CD14-positive monocyte (primary cell): ENCODE data around the gene EPHA4. TPM values are rescaled to one million over a fixed set of nuclear protein-coding genes. Genes with fewer than 3 reads are reported as not detected.

Experiments used
- DNase-seq, 3 donors: peaks; one replicate each; pipeline ENCODE4 v3.0.0-alpha.2; 2011 to 2022
- H2AFZ ChIP-seq: 2 replicates; pipeline ENCODE4 v1.6.0; 2012; ENCODE audit warnings: mild to moderate bottlenecking, low read depth, low read length, inconsistent platforms; ENCODE audit not compliant: insufficient read depth, poor library complexity, severe bottlenecking
- H3K27ac ChIP-seq, 2 donors: 1 replicate in 1 of 2; 2 replicates in 1 of 2; pipeline ENCODE4 v1.5.1; 2012 to 2013; ENCODE audit warnings: low read length in 2 of 2, control low read depth in 1 of 2, inconsistent platforms in 1 of 2, low read depth in 1 of 2, mild to moderate bottlenecking in 1 of 2
- H3K27me3 ChIP-seq, 2 donors: one replicate each; pipeline versions ENCODE4 v1.6.0 to v1.6.1; 2011 to 2013; ENCODE audit warnings: low read length in 2 of 2; ENCODE audit not compliant: control insufficient read depth in 2 of 2, insufficient read depth in 2 of 2
- H3K36me3 ChIP-seq, 2 donors: replicated peaks in 1 of 2; 1 replicate in 1 of 2; 2 replicates in 1 of 2; pipeline versions ENCODE4 v1.5.1 to v1.6.1; 2012 to 2013; ENCODE audit warnings: low read length in 2 of 2, control low read depth in 1 of 2, inconsistent platforms in 1 of 2, mild to moderate bottlenecking in 1 of 2; ENCODE audit not compliant: insufficient read depth in 2 of 2, control insufficient read depth in 1 of 2
- H3K4me1 ChIP-seq, 2 donors: 1 replicate in 1 of 2; 2 replicates in 1 of 2; pipeline versions ENCODE4 v1.5.1 to v1.6.1; 2012 to 2013; ENCODE audit warnings: low read length in 2 of 2, control low read depth in 1 of 2, inconsistent platforms in 1 of 2, mild to moderate bottlenecking in 1 of 2, moderate library complexity in 1 of 2; ENCODE audit not compliant: insufficient read depth in 2 of 2, control insufficient read depth in 1 of 2
- H3K4me2 ChIP-seq: replicated peaks from 2 replicates; pipeline ENCODE3; 2012; ENCODE audit warnings: low read length, moderate library complexity, mild to moderate bottlenecking; ENCODE audit not compliant: poor library complexity, severe bottlenecking; ENCODE audit errors: extremely low read depth
- H3K4me3 ChIP-seq, 3 experiments: fragments of 200-600 bp in 1 of 3; sonication (generic) in 1 of 3; replicated peaks in 1 of 3; 1 replicate in 2 of 3; 2 replicates in 1 of 3; pipeline ENCODE4 v1.5.1; 2011 to 2013; ENCODE audit warnings: low read length in 3 of 3, mild to moderate bottlenecking in 3 of 3, control low read depth in 2 of 3, low read depth in 2 of 3, inconsistent platforms in 1 of 3, moderate library complexity in 1 of 3
- H3K79me2 ChIP-seq: 2 replicates; pipeline ENCODE4 v1.6.0; 2012; ENCODE audit warnings: mild to moderate bottlenecking, control low read depth, inconsistent platforms, low read length, moderate library complexity; ENCODE audit not compliant: insufficient read depth
- H3K9ac ChIP-seq: 2 replicates; pipeline ENCODE4 v1.6.0; 2017; ENCODE audit warnings: low read length, mild to moderate bottlenecking; ENCODE audit not compliant: insufficient read depth, poor library complexity, severe bottlenecking
- H3K9me3 ChIP-seq, 2 donors: replicated peaks in 1 of 2; 1 replicate in 1 of 2; 2 replicates in 1 of 2; pipeline versions ENCODE4 v1.5.1 to v1.6.1; 2012 to 2013; ENCODE audit warnings: low read length in 2 of 2, control low read depth in 1 of 2; ENCODE audit not compliant: control insufficient read depth in 1 of 2, insufficient read depth in 1 of 2
- H4K20me1 ChIP-seq: 2 replicates; pipeline ENCODE4 v1.6.0; 2012; ENCODE audit warnings: mild to moderate bottlenecking, low read length, control low read depth, moderate library complexity; ENCODE audit not compliant: insufficient read depth
- H3K27ac Mint-ChIP-seq, 7 donors: one replicate each; pipeline ENCODE4 v1.8.0; 2020; ENCODE audit warnings: mild to moderate bottlenecking in 7 of 7, mixed read lengths in 7 of 7, moderate library complexity in 6 of 7, inconsistent platforms in 2 of 7
- H3K27me3 Mint-ChIP-seq, 3 donors: one replicate each; pipeline ENCODE4 v1.8.0; 2021 to 2022; ENCODE audit warnings: low read depth in 3 of 3, mild to moderate bottlenecking in 3 of 3, mixed read lengths in 3 of 3, moderate library complexity in 3 of 3, inconsistent platforms in 1 of 3
- H3K36me3 Mint-ChIP-seq, 2 donors: one replicate each; pipeline ENCODE4 v1.8.0; 2020; ENCODE audit warnings: mixed read lengths in 2 of 2, inconsistent platforms in 1 of 2, mild to moderate bottlenecking in 1 of 2
- H3K4me1 Mint-ChIP-seq: one replicate; pipeline ENCODE4 v1.8.0; 2020; ENCODE audit warnings: mild to moderate bottlenecking, mixed read lengths
- H3K4me3 Mint-ChIP-seq, 2 donors: one replicate each; pipeline ENCODE4 v1.8.0; 2020; ENCODE audit warnings: mild to moderate bottlenecking in 2 of 2, mixed read lengths in 2 of 2, moderate library complexity in 1 of 2
- H3K9me3 Mint-ChIP-seq, 7 donors: one replicate each; pipeline ENCODE4 v1.8.0; 2020 to 2022; ENCODE audit warnings: mixed read lengths in 7 of 7, mild to moderate bottlenecking in 6 of 7, moderate library complexity in 6 of 7, inconsistent platforms in 2 of 7
- WGBS: methylation state at CpG from one replicate; pipeline ENCODE4 v1.1.5; 2013; ENCODE audit warnings: missing lambda C conversion rate; ENCODE audit not compliant: insufficient coverage; 5-methylcytosine and 5-hydroxymethylcytosine counted together
- intact Hi-C, 2 donors: fragments of 100-400 bp; cut with micrococcal nuclease; formaldehyde crosslinking; loops; one replicate each; pipeline versions ENCODE4 v1.15.0 to v1.15.1; 2023
- polyA plus RNA-seq, 3 donors: library from polyadenylated mRNA; depleted of rRNA in 1 of 3; unstranded in 2 of 3; stranded (reverse) in 1 of 3; fragments of 300-500 nt in 2 of 3; fragments of >200 nt in 1 of 3; fragmentation: Illumina TruSeq in 2 of 3; gene quantifications; 1 replicate in 2 of 3; 2 replicates in 1 of 3; pipeline ENCODE4 v1.2.3, GENCODE V29; 2012 to 2021
- TF ChIP-seq, protein P1 (sequence below): fragments of 200-600 bp; IDR thresholded peaks from one replicate; pipeline ENCODE4 v1.8.0; 2022; ENCODE audit warnings: antibody characterized with exemption, mild to moderate bottlenecking

EPHA4 gene
- polyA plus RNA-seq, 3 donors, result 0.15 to 0.31 TPM; not detected in 1

DNA sequence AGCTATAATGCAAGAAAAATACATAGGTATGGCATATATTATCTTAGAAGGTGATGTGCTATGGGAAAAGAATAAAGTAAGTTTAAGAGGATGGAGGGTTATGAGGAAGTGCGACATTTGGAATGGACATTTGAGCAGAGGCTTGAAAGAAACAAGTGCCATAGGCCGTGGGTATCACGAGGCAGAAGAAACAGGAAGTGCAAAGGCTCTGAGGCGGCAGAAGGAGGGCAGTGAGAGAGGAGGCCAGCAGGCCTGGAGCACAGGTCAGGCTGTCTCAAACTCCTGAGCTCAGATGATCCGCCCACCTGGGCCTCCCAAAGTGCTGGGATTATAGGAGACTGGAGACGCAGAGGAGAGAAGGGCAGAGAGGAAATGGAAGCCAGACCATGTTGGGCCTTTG lies 40.7 kb upstream of the EPHA4 start:
- intact Hi-C loops, result no loop called here
- H3K27ac ChIP-seq, result no peak overlapping the region
- no peaks in the 10 kb centered on the region for H3K4me1 Mint-ChIP-seq
- H3K9me3 ChIP-seq, result no peaks in the 10 kb centered on the region
- no peaks in the 10 kb centered on the region for H3K4me1 ChIP-seq
- DNase-seq, result no peak
- H3K79me2 ChIP-seq, result no peaks in the 10 kb centered on the region
- H3K4me3 ChIP-seq, result no peak overlapping the region
- WGBS, result 87% methylated on average over 5 of the region's 6 CpGs
- no peaks in the 10 kb centered on the region for H3K36me3 Mint-ChIP-seq
- no peak overlapping the region for H2AFZ ChIP-seq
- no peak overlapping the region for H3K9ac ChIP-seq
- H3K4me2 ChIP-seq, result no peak overlapping the region
- H3K27me3 ChIP-seq, result no peaks in the 10 kb centered on the region
- no peak overlapping the region for H3K27ac Mint-ChIP-seq
- H3K4me3 Mint-ChIP-seq, result no peak overlapping the region
- H4K20me1 ChIP-seq, result no peaks in the 10 kb centered on the region
- no peaks in the 10 kb centered on the region for H3K36me3 ChIP-seq
- TF ChIP-seq, protein P1, sequence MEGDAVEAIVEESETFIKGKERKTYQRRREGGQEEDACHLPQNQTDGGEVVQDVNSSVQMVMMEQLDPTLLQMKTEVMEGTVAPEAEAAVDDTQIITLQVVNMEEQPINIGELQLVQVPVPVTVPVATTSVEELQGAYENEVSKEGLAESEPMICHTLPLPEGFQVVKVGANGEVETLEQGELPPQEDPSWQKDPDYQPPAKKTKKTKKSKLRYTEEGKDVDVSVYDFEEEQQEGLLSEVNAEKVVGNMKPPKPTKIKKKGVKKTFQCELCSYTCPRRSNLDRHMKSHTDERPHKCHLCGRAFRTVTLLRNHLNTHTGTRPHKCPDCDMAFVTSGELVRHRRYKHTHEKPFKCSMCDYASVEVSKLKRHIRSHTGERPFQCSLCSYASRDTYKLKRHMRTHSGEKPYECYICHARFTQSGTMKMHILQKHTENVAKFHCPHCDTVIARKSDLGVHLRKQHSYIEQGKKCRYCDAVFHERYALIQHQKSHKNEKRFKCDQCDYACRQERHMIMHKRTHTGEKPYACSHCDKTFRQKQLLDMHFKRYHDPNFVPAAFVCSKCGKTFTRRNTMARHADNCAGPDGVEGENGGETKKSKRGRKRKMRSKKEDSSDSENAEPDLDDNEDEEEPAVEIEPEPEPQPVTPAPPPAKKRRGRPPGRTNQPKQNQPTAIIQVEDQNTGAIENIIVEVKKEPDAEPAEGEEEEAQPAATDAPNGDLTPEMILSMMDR, result no peak
- H3K27me3 Mint-ChIP-seq, result peaks cover 0 to 3% (median 0%) of the 10 kb centered on the region in 3 donors
- peaks cover 0 to 6% (median 2%) of the 10 kb centered on the region in 7 donors for H3K9me3 Mint-ChIP-seq

DNA sequence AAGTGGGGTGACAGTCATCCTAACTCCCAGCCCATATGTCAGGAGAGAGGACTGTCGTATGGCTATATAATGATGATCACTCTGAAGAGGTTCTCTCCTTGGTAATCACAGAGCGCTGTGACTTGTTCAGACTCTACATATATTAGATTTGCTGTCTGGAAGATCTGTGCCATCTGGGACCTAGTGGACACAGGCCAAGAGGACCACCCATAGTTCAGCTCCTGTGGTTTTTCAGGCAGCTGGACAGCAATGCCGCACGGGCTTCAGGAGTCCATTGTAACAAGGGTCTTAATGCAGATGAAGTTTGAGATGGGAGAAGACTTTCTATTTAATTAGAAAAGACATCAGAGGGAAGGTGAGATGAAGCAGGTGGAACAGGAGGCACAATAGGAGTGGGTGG lies 40.1 kb upstream of the EPHA4 start:
- no peak overlapping the region for H3K4me3 Mint-ChIP-seq
- intact Hi-C loops, result no loop called here
- no CpG with 5 or more reads among the region's 4 CpGs for WGBS

More for the DNA sequence above, 40.1 kb upstream of the EPHA4 start:
- no peak overlapping the region for H2AFZ ChIP-seq
- no peak overlapping the region for H3K27ac Mint-ChIP-seq
- no peak overlapping the region for H3K27ac ChIP-seq
- no peaks in the 10 kb centered on the region for H4K20me1 ChIP-seq
- TF ChIP-seq, protein P1, result no peak
- H3K4me3 ChIP-seq, result no peak overlapping the region
- H3K4me1 Mint-ChIP-seq, result no peaks in the 10 kb centered on the region
- H3K9me3 Mint-ChIP-seq, result peaks cover 0 to 6% (median 2%) of the 10 kb centered on the region in 7 donors
- H3K27me3 ChIP-seq, result no peaks in the 10 kb centered on the region
- H3K4me2 ChIP-seq, result no peak overlapping the region
- H3K27me3 Mint-ChIP-seq, result peaks cover 0 to 3% (median 0%) of the 10 kb centered on the region in 3 donors
- no peak overlapping the region for H3K9ac ChIP-seq
- no peaks in the 10 kb centered on the region for H3K4me1 ChIP-seq
- no peaks in the 10 kb centered on the region for H3K36me3 Mint-ChIP-seq
- no peaks in the 10 kb centered on the region for H3K9me3 ChIP-seq
- no peaks in the 10 kb centered on the region for H3K36me3 ChIP-seq
- no peaks in the 10 kb centered on the region for H3K79me2 ChIP-seq
- DNase-seq, result no peak
